B cell (primary cell): ENCODE results near the gene DNAJC24. TPM values are rescaled to one million over a fixed set of nuclear protein-coding genes. Genes with fewer than 3 reads are reported as not detected.

Experiments
- ATAC-seq: fragments of 200-7000 bp; cut with Tn5 transposase; one replicate; pipeline ENCODE4 v1.10.0; 2021; ENCODE audit warnings: low read depth, mild to moderate bottlenecking, moderate number of reproducible peaks, moderate library complexity
- CTCF ChIA-PET: fragments of 350-600 bp; sonication (Branson Sonifier 250); formaldehyde crosslinking; loops from one replicate; lab custom pipeline; 2021; ENCODE audit warnings: antibody characterized with exemption, inconsistent platforms; lab: Charles Lee
- POLR2A ChIA-PET: fragments of 350-600 bp; sonication (Branson Sonifier 250); formaldehyde crosslinking; loops from one replicate; lab custom pipeline; 2021; ENCODE audit warnings: antibody characterized with exemption; lab: Charles Lee
- DNase-seq: peaks from one replicate; pipeline ENCODE4 v3.0.0; 2013
- H2AFZ ChIP-seq: 2 replicates; pipeline ENCODE4 v1.6.1; 2012; ENCODE audit warnings: mild to moderate bottlenecking, low read depth, low read length; ENCODE audit not compliant: insufficient read depth, poor library complexity, severe bottlenecking
- H3K27ac ChIP-seq, 2 donors: 1 replicate in 1 of 2; 2 replicates in 1 of 2; pipeline ENCODE4 v1.5.1; 2012 to 2013; ENCODE audit warnings: low read length in 2 of 2, mild to moderate bottlenecking in 2 of 2, moderate library complexity in 1 of 2
- H3K27me3 ChIP-seq, 4 experiments: fragments of 200-600 bp in 1 of 4; sonication (generic) in 1 of 4; replicated peaks in 1 of 4; 1 replicate in 2 of 4; 2 replicates in 2 of 4; pipeline versions ENCODE4 v1.6.1 to v1.7.0; 2013 to 2016; ENCODE audit warnings: low read length in 3 of 4, mild to moderate bottlenecking in 2 of 4, mixed read lengths in 1 of 4, moderate library complexity in 1 of 4; ENCODE audit not compliant: insufficient read depth in 4 of 4, control insufficient read depth in 3 of 4; ENCODE audit errors: control extremely low read depth in 1 of 4
- H3K36me3 ChIP-seq, 2 experiments: replicated peaks in 1 of 2; 1 replicate in 1 of 2; 2 replicates in 1 of 2; pipeline versions ENCODE4 v1.6.1 to v1.7.1; 2013; ENCODE audit warnings: low read length in 1 of 2; ENCODE audit not compliant: insufficient read depth in 2 of 2, control insufficient read depth in 1 of 2; ENCODE audit errors: control extremely low read depth in 1 of 2, extremely low read depth in 1 of 2
- H3K4me1 ChIP-seq, 2 donors: fragments of 200-600 bp in 1 of 2; sonication (generic) in 1 of 2; 1 replicate in 1 of 2; 2 replicates in 1 of 2; pipeline versions ENCODE4 v1.5.1 to v1.6.1; 2013 to 2017; ENCODE audit warnings: low read length in 2 of 2; ENCODE audit not compliant: control insufficient read depth in 2 of 2, insufficient read depth in 2 of 2
- H3K4me2 ChIP-seq: replicated peaks from 2 replicates; pipeline ENCODE3; 2012; ENCODE audit warnings: mild to moderate bottlenecking, low read depth, low read length; ENCODE audit not compliant: poor library complexity, severe bottlenecking
- H3K4me3 ChIP-seq, 5 experiments: fragments of 200-600 bp in 1 of 5; sonication (generic) in 1 of 5; 1 replicate in 3 of 5; 2 replicates in 2 of 5; pipeline versions ENCODE4 v1.5.1 to v1.7.0; 2011 to 2016; ENCODE audit warnings: low read length in 4 of 5, mild to moderate bottlenecking in 4 of 5, low read depth in 2 of 5, control low read depth in 1 of 5, moderate library complexity in 1 of 5; ENCODE audit not compliant: insufficient read depth in 1 of 5; ENCODE audit errors: control extremely low read depth in 1 of 5, extremely low read depth in 1 of 5
- H3K79me2 ChIP-seq: fragments of 200-600 bp; sonication (generic); one replicate; pipeline ENCODE4 v1.6.0; 2016; ENCODE audit warnings: low read length; ENCODE audit not compliant: control insufficient read depth, insufficient read depth
- H3K9ac ChIP-seq: fragments of 200-600 bp; sonication (generic); 2 replicates; pipeline ENCODE4 v1.6.1; 2017; ENCODE audit warnings: mild to moderate bottlenecking, low read length, moderate library complexity
- H3K9me3 ChIP-seq, 3 donors: one replicate each; pipeline versions ENCODE4 v1.6.1 to v1.7.1; 2013; ENCODE audit warnings: low read length in 2 of 3; ENCODE audit not compliant: control insufficient read depth in 2 of 3, insufficient read depth in 1 of 3; ENCODE audit errors: control extremely low read depth in 1 of 3
- H4K20me1 ChIP-seq: 2 replicates; pipeline ENCODE4 v1.6.0; 2012; ENCODE audit warnings: mild to moderate bottlenecking, low read length; ENCODE audit not compliant: insufficient read depth, control insufficient read depth, poor library complexity, severe bottlenecking
- H3K27ac Mint-ChIP-seq: one replicate; pipeline ENCODE4 v1.8.0; 2021; ENCODE audit warnings: mixed read lengths
- H3K27me3 Mint-ChIP-seq: one replicate; pipeline ENCODE4 v1.8.0; 2021; ENCODE audit warnings: mixed read lengths
- H3K4me1 Mint-ChIP-seq: one replicate; pipeline ENCODE4 v1.8.0; 2021; ENCODE audit warnings: mixed read lengths
- H3K4me3 Mint-ChIP-seq: one replicate; pipeline ENCODE4 v1.8.0; 2021; ENCODE audit warnings: mixed read lengths
- H3K9me3 Mint-ChIP-seq: one replicate; pipeline ENCODE4 v1.8.0; 2022; ENCODE audit warnings: mixed read lengths; ENCODE audit not compliant: insufficient read depth
- EZH2 ChIP-seq: IDR thresholded peaks from 2 replicates; pipeline ENCODE4 v1.6.1; 2012; ENCODE audit warnings: borderline replicate concordance, low read depth, mild to moderate bottlenecking, moderate library complexity, low read length; ENCODE audit not compliant: insufficient read depth, poor library complexity, severe bottlenecking
- WGBS: methylation state at CpG from one replicate; pipeline ENCODE4 v1.1.5; 2013; ENCODE audit warnings: missing lambda C conversion rate; ENCODE audit not compliant: insufficient coverage; 5-methylcytosine and 5-hydroxymethylcytosine counted together
- intact Hi-C: fragments of 100-400 bp; cut with micrococcal nuclease; formaldehyde crosslinking; loops from one replicate; pipeline ENCODE4 v1.10.0; 2022
- polyA plus RNA-seq: library from polyadenylated mRNA; depleted of rRNA; stranded (reverse); fragments of >200 nt; gene quantifications from 2 replicates; pipeline ENCODE4 v1.2.3, GENCODE V29; 2012
- total RNA-seq, 2 donors: library from RNA; stranded (reverse); fragments of 120-200 nt in 1 of 2; gene quantifications; 1 replicate in 1 of 2; 2 replicates in 1 of 2; pipeline versions ENCODE4 v1.2.3 to v1.2.4, GENCODE V29; 2013 to 2022
- TF ChIP-seq, protein P1 (sequence below): fragments of 200-600 bp; IDR thresholded peaks from one replicate; pipeline ENCODE4 v1.8.0; 2022; ENCODE audit warnings: antibody characterized with exemption, mild to moderate bottlenecking

Gene DNAJC24
- total and polyA plus RNA-seq, 2 donors (not counting 1 experiment from before 2014, with no cell fraction given), result 10.7 to 24.6 TPM

DNA sequence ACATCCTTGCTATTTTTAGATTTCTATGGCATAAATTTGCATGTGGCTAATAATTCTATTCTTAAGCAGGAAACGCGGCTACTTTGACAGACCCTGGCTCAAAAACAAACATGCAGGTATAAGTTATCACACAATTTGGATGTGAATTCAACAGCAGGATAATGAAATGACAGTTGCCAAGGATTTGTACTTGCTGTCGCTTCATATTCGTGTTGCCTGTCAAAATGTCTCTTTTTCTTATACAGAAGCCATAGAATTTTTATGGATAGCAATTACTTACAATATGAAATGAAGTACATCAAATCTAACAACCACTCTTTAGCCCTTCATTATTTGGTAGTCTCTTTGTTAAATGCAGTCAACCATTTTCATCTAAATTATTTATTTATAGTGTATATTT, 46.5 kb upstream of the DNAJC24 start:
- Histone ChIP-seq H3K27me3 (no peaks in the 10 kb centered on the region), H3K79me2 (no peaks in the 10 kb centered on the region), H3K27ac (no peak overlapping the region), H3K4me1 (no peaks in the 10 kb centered on the region), H3K36me3 (no peaks in the 10 kb centered on the region), H3K4me2 (no peak overlapping the region), H3K9ac (no peak overlapping the region), H2AFZ (no peak overlapping the region), H3K9me3 (no peaks in the 10 kb centered on the region), H4K20me1 (no peaks in the 10 kb centered on the region), H3K4me3 (no peak overlapping the region)
- H3K27ac Mint-ChIP-seq, result no peak overlapping the region
- DNase-seq (no peak), ATAC-seq (no peak)
- H3K4me3 Mint-ChIP-seq, result no peak overlapping the region
- ChIA-PET POLR2A (no interaction called here), CTCF (no interaction called here)
- no peaks in the 10 kb centered on the region for H3K27me3 Mint-ChIP-seq
- no peak for TF ChIP-seq EZH2
- TF ChIP-seq, protein P1, sequence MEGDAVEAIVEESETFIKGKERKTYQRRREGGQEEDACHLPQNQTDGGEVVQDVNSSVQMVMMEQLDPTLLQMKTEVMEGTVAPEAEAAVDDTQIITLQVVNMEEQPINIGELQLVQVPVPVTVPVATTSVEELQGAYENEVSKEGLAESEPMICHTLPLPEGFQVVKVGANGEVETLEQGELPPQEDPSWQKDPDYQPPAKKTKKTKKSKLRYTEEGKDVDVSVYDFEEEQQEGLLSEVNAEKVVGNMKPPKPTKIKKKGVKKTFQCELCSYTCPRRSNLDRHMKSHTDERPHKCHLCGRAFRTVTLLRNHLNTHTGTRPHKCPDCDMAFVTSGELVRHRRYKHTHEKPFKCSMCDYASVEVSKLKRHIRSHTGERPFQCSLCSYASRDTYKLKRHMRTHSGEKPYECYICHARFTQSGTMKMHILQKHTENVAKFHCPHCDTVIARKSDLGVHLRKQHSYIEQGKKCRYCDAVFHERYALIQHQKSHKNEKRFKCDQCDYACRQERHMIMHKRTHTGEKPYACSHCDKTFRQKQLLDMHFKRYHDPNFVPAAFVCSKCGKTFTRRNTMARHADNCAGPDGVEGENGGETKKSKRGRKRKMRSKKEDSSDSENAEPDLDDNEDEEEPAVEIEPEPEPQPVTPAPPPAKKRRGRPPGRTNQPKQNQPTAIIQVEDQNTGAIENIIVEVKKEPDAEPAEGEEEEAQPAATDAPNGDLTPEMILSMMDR, result no peak
- H3K9me3 Mint-ChIP-seq, result no peaks in the 10 kb centered on the region
- intact Hi-C loops, result no loop called here
- peaks cover 3% of the 10 kb centered on the region for H3K4me1 Mint-ChIP-seq
- WGBS, result 90% methylated on average over 2 of the region's 4 CpGs

DNA sequence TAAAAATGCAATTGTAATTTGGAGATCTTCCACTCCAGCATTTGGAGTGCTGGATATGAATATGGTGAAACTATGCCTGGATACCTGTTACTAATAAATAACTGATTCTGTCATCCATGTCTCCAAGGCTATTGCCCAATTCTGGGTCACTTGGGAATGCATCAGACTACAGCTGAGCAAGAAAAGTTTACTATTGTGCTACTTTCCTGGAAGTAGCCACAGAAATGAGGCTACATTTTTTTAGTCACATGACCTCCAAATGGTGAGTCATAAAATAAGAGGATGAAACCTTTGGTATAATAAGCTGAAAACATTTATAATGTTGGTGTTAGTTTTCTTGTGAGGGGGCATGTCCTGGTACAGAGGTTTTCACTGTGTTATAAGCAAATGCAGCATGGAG, 44.5 kb upstream of the DNAJC24 start:
- ATAC-seq (no peak), DNase-seq (no peak)
- H3K4me3 Mint-ChIP-seq, result no peak overlapping the region
- TF ChIP-seq, protein P1, result no peak
- no peak for TF ChIP-seq EZH2
- H3K9me3 ChIP-seq, result no peaks in the 10 kb centered on the region
- no peaks in the 10 kb centered on the region for H3K4me1 ChIP-seq
- ChIA-PET POLR2A (no interaction called here), CTCF (no interaction called here)
- H3K79me2 ChIP-seq, result no peaks in the 10 kb centered on the region
- no peaks in the 10 kb centered on the region for H3K9me3 Mint-ChIP-seq
- H3K4me1 Mint-ChIP-seq, result peaks cover 3% of the 10 kb centered on the region
- no peaks in the 10 kb centered on the region for H4K20me1 ChIP-seq
- no peaks in the 10 kb centered on the region for H3K36me3 ChIP-seq
- no peaks in the 10 kb centered on the region for H3K27me3 ChIP-seq
- no peak overlapping the region for H3K4me3 ChIP-seq
- no peaks in the 10 kb centered on the region for H3K27me3 Mint-ChIP-seq
- no peak overlapping the region for H2AFZ ChIP-seq
- intact Hi-C loops, result no loop called here
- no peak overlapping the region for H3K4me2 ChIP-seq
- no peak overlapping the region for H3K9ac ChIP-seq
- H3K27ac ChIP-seq, result no peak overlapping the region
- H3K27ac Mint-ChIP-seq, result no peak overlapping the region
